ENCODE measurements around the gene SLC6A9. TPM values are rescaled to one million over a fixed set of nuclear protein-coding genes. Genes with fewer than 3 reads are reported as not detected.

SLC6A9 gene
- total RNA-seq, 5 donors from 2014 or later (not counting 1 experiment from before 2014, with no cell fraction given) = 1.4 to 8.2 (median 6.3) TPM; not detected in 1

GRCh38 chr1:43995984-43996732, 35.1 kb downstream of the SLC6A9 start:
- no peak overlapping the region for H3K27ac ChIP-seq (ENCODE audit: low read length)
- peaks cover 2 to 14% of the 10 kb centered on the region in 2 experiments for H3K4me1 ChIP-seq (ENCODE audit: control insufficient read depth in 1 of 2, extremely low read depth in 1 of 2, insufficient read depth in 2 of 2, low read length in 2 of 2)
- peaks cover 0 to 6% of the 10 kb centered on the region in 2 experiments for H3K27me3 ChIP-seq (replicated peaks in 1 of 2; ENCODE audit: control insufficient read depth in 2 of 2, extremely low read depth in 1 of 2, insufficient read depth in 2 of 2, low read length in 1 of 2)
- Mint-ChIP-seq H3K27ac (no peak overlapping the region), H3K36me3 (no peaks in the 10 kb centered on the region), H3K4me1 (peaks cover 10 to 12% (median 12%) of the 10 kb centered on the region in 3 donors), H3K9me3 (no peaks in the 10 kb centered on the region), H3K27me3 (no peaks in the 10 kb centered on the region), H3K4me3 (no peak overlapping the region)
- H3K4me3 ChIP-seq (ENCODE audit: control insufficient read depth in 1 of 2, extremely low read depth in 1 of 2, low read length in 1 of 2) = no peak overlapping the region
- CTCF ChIA-PET = interaction anchor here in 1 of 2 donors (0.8 kb wide), 1 partner anchor 9 kb away, joined by 4 read pairs; no protein-coding TSS in a partner anchor
- DNase-seq (no peak), ATAC-seq (replicated peaks in 1 of 4) (no peak)
- no peaks in the 10 kb centered on the region for H3K9me3 ChIP-seq
- 96% methylated on average over 14 of the region's 21 CpGs for WGBS (ENCODE audit: insufficient coverage)
- H3K36me3 ChIP-seq (ENCODE audit: control insufficient read depth in 2 of 2, extremely low read depth in 1 of 2, insufficient read depth in 1 of 2, low read length in 1 of 2) = no peaks in the 10 kb centered on the region
- POLR2A ChIA-PET = no interaction called here

- H3K9me3 ChIP-seq = no peaks in the 10 kb centered on the region
- no peak overlapping the region for H3K4me3 Mint-ChIP-seq
- H3K4me3 ChIP-seq (ENCODE audit: control insufficient read depth in 1 of 2, extremely low read depth in 1 of 2, low read length in 1 of 2) = no peak overlapping the region
- no peaks in the 10 kb centered on the region for H3K36me3 ChIP-seq (ENCODE audit: control insufficient read depth in 2 of 2, extremely low read depth in 1 of 2, insufficient read depth in 1 of 2, low read length in 1 of 2)
- no peak overlapping the region for H3K27ac Mint-ChIP-seq
- H3K4me1 Mint-ChIP-seq = peaks cover 12 to 16% (median 12%) of the 10 kb centered on the region in 3 donors
- WGBS (ENCODE audit: insufficient coverage) = 77% methylated on average over 14 of the region's 15 CpGs
- ChIA-PET CTCF (interaction anchor here in 1 of 2 donors (0.8 kb wide), 1 partner anchor 10 kb away, joined by 4 read pairs; no protein-coding TSS in a partner anchor), POLR2A (no interaction called here)
- H3K27me3 ChIP-seq (replicated peaks in 1 of 2; ENCODE audit: control insufficient read depth in 2 of 2, extremely low read depth in 1 of 2, insufficient read depth in 2 of 2, low read length in 1 of 2) = no peaks in the 10 kb centered on the region
- no peaks in the 10 kb centered on the region for H3K9me3 Mint-ChIP-seq
- no peaks in the 10 kb centered on the region for H3K27me3 Mint-ChIP-seq
- ATAC-seq (replicated peaks in 1 of 4) (no peak), DNase-seq (no peak)
- H3K36me3 Mint-ChIP-seq = no peaks in the 10 kb centered on the region
- peaks cover 2 to 20% of the 10 kb centered on the region in 2 experiments for H3K4me1 ChIP-seq (ENCODE audit: control insufficient read depth in 1 of 2, extremely low read depth in 1 of 2, insufficient read depth in 2 of 2, low read length in 2 of 2)
- no peak overlapping the region for H3K27ac ChIP-seq (ENCODE audit: low read length)
Observed at GRCh38 chr1:43994794-43995790, 36.2 kb downstream of the SLC6A9 start.

GRCh38 chr1:43994071-43994470, 37.2 kb downstream of the SLC6A9 start:
- no peaks in the 10 kb centered on the region for H3K36me3 ChIP-seq (ENCODE audit: control insufficient read depth in 2 of 2, extremely low read depth in 1 of 2, insufficient read depth in 1 of 2, low read length in 1 of 2)
- H3K9me3 ChIP-seq = no peaks in the 10 kb centered on the region
- ChIA-PET CTCF (no interaction called here), POLR2A (interaction anchor here in 1 of 2 donors (0.5 kb wide), 1 partner anchor 636 kb away, joined by 3 read pairs; no protein-coding TSS in a partner anchor)
- no peak overlapping the region for H3K4me3 ChIP-seq (ENCODE audit: control insufficient read depth in 1 of 2, extremely low read depth in 1 of 2, low read length in 1 of 2)
- Mint-ChIP-seq H3K36me3 (no peaks in the 10 kb centered on the region), H3K9me3 (no peaks in the 10 kb centered on the region), H3K27ac (no peak overlapping the region), H3K4me1 (peaks cover 12 to 16% (median 12%) of the 10 kb centered on the region in 3 donors), H3K4me3 (no peak overlapping the region), H3K27me3 (no peaks in the 10 kb centered on the region)
- WGBS (ENCODE audit: insufficient coverage) = 83% methylated on average over 1 of the region's 7 CpGs
- DNase-seq (no peak), ATAC-seq (replicated peaks in 1 of 4) (no peak)
- H3K27ac ChIP-seq (ENCODE audit: low read length) = no peak overlapping the region
- peaks cover 2 to 20% of the 10 kb centered on the region in 2 experiments for H3K4me1 ChIP-seq (ENCODE audit: control insufficient read depth in 1 of 2, extremely low read depth in 1 of 2, insufficient read depth in 2 of 2, low read length in 2 of 2)
- no peaks in the 10 kb centered on the region for H3K27me3 ChIP-seq (replicated peaks in 1 of 2; ENCODE audit: control insufficient read depth in 2 of 2, extremely low read depth in 1 of 2, insufficient read depth in 2 of 2, low read length in 1 of 2)

- Histone ChIP-seq H3K4me3 (ENCODE audit: control insufficient read depth in 1 of 2, extremely low read depth in 1 of 2, low read length in 1 of 2) (no peak overlapping the region), H3K27ac (ENCODE audit: low read length) (no peak overlapping the region), H3K36me3 (ENCODE audit: control insufficient read depth in 2 of 2, extremely low read depth in 1 of 2, insufficient read depth in 1 of 2, low read length in 1 of 2) (no peaks in the 10 kb centered on the region), H3K27me3 (replicated peaks in 1 of 2; ENCODE audit: control insufficient read depth in 2 of 2, extremely low read depth in 1 of 2, insufficient read depth in 2 of 2, low read length in 1 of 2) (no peaks in the 10 kb centered on the region), H3K4me1 (ENCODE audit: control insufficient read depth in 1 of 2, extremely low read depth in 1 of 2, insufficient read depth in 2 of 2, low read length in 2 of 2) (peaks cover 2 to 20% of the 10 kb centered on the region in 2 experiments), H3K9me3 (no peaks in the 10 kb centered on the region)
- H3K27me3 Mint-ChIP-seq = no peaks in the 10 kb centered on the region
- H3K4me3 Mint-ChIP-seq = peak overlapping the region; percentile 90 to 94 (median 92)
- ATAC-seq (replicated peaks in 1 of 4) = no peak
- H3K4me1 Mint-ChIP-seq = peaks cover 12 to 16% (median 12%) of the 10 kb centered on the region in 3 donors
- H3K36me3 Mint-ChIP-seq = no peaks in the 10 kb centered on the region
- no peak overlapping the region for H3K27ac Mint-ChIP-seq
- ChIA-PET POLR2A (interaction anchor here in 1 of 2 donors (0.5 kb wide), 1 partner anchor 636 kb away, joined by 3 read pairs; no protein-coding TSS in a partner anchor), CTCF (no interaction called here)
- DNase-seq = no peak
- WGBS (ENCODE audit: insufficient coverage) = 83% methylated on average over 6 of the region's 9 CpGs
- no peaks in the 10 kb centered on the region for H3K9me3 Mint-ChIP-seq
Observed at GRCh38 chr1:43993206-43993914, 37.9 kb downstream of the SLC6A9 start.

GRCh38 chr1:43992232-43992995, 38.8 kb downstream of the SLC6A9 start:
- Mint-ChIP-seq H3K27me3 (no peaks in the 10 kb centered on the region), H3K9me3 (no peaks in the 10 kb centered on the region), H3K36me3 (no peaks in the 10 kb centered on the region), H3K27ac (peak overlapping the region in 1 of 2 donors; percentile 44), H3K4me1 (peaks cover 12 to 16% (median 12%) of the 10 kb centered on the region in 3 donors), H3K4me3 (peak overlapping the region; percentile 90 to 94 (median 92))
- peak overlapping the region in 1 of 2 donors; percentile 73 for H3K4me3 ChIP-seq (ENCODE audit: control insufficient read depth in 1 of 2, extremely low read depth in 1 of 2, low read length in 1 of 2)
- WGBS (ENCODE audit: insufficient coverage) = 49% methylated on average over 11 of the region's 11 CpGs
- no peak overlapping the region for H3K27ac ChIP-seq (ENCODE audit: low read length)
- H3K36me3 ChIP-seq (ENCODE audit: control insufficient read depth in 2 of 2, extremely low read depth in 1 of 2, insufficient read depth in 1 of 2, low read length in 1 of 2) = no peaks in the 10 kb centered on the region
- CTCF ChIA-PET = interaction anchor here (0.6 kb wide), 2 partner anchors 41 to 46 kb away, joined by 4 read pairs; no protein-coding TSS in a partner anchor
- ATAC-seq (replicated peaks in 1 of 4) (no peak), DNase-seq (no peak)
- no peaks in the 10 kb centered on the region for H3K9me3 ChIP-seq
- POLR2A ChIA-PET = no interaction called here
- peaks cover 2 to 20% of the 10 kb centered on the region in 2 experiments for H3K4me1 ChIP-seq (ENCODE audit: control insufficient read depth in 1 of 2, extremely low read depth in 1 of 2, insufficient read depth in 2 of 2, low read length in 2 of 2)
- no peaks in the 10 kb centered on the region for H3K27me3 ChIP-seq (replicated peaks in 1 of 2; ENCODE audit: control insufficient read depth in 2 of 2, extremely low read depth in 1 of 2, insufficient read depth in 2 of 2, low read length in 1 of 2)
